Measurements from ENCODE around the gene PCDHGB2.
"Not testable (repeated sequence)": the region's sequence is repeated elsewhere in the genome, so short reads cannot be mapped to it uniquely, and the experiment has no call there.

The PCDHGB2 gene

GRCh38 chr5:141384471-141385267 is 24.9 kb downstream of the PCDHGB2 start:
- no peak for DNase-seq (ENCODE audit: low read depth in 2 of 3, low spot score in 1 of 3)

GRCh38 chr5:141387557-141388311 is 27.9 kb downstream of the PCDHGB2 start, which contains the start of gene PCDHGB4:
PCDHGB4 (plus strand) TSS chr5:141387698; CDS start chr5:141387885, 187 bp downstream.
- not testable (repeated sequence) for DNase-seq (ENCODE audit: low read depth in 2 of 3, low spot score in 1 of 3)

- no peak for DNase-seq (ENCODE audit: low read depth in 2 of 3, low spot score in 1 of 3)
Measured at GRCh38 chr5:141388661-141389060, 28.9 kb downstream of the PCDHGB2 start.

- no peak for DNase-seq (ENCODE audit: low read depth in 2 of 3, low spot score in 1 of 3)
Measured at GRCh38 chr5:141389153-141390042, 29.6 kb downstream of the PCDHGB2 start.

GRCh38 chr5:141392429-141393198 is 32.8 kb downstream of the PCDHGB2 start, which contains the start of gene PCDHGA8:
PCDHGA8 (plus strand) TSS chr5:141392633; CDS start chr5:141392814, 181 bp downstream.
- no peak for DNase-seq (ENCODE audit: low read depth in 2 of 3, low spot score in 1 of 3)

- no peak for DNase-seq (ENCODE audit: low read depth in 2 of 3, low spot score in 1 of 3)
Measured at GRCh38 chr5:141393267-141393666, 33.5 kb downstream of the PCDHGB2 start.

GRCh38 chr5:141394401-141395187 is 34.8 kb downstream of the PCDHGB2 start:
- not testable (repeated sequence) for DNase-seq (ENCODE audit: low read depth in 2 of 3, low spot score in 1 of 3)

GRCh38 chr5:141397756-141398551 is 38.2 kb downstream of the PCDHGB2 start, which contains the start of gene PCDHGB5:
PCDHGB5 (plus strand) TSS chr5:141397947; CDS start chr5:141398128, 181 bp downstream.
- DNase-seq (ENCODE audit: low read depth in 2 of 3, low spot score in 1 of 3) = not testable (repeated sequence)

GRCh38 chr5:141398608-141399007 is 38.8 kb downstream of the PCDHGB2 start:
- no peak for DNase-seq (ENCODE audit: low read depth in 2 of 3, low spot score in 1 of 3)

GRCh38 chr5:141399555-141400258 is 39.9 kb downstream of the PCDHGB2 start:
- no peak for DNase-seq (ENCODE audit: low read depth in 2 of 3, low spot score in 1 of 3)

- no peak for DNase-seq (ENCODE audit: low read depth in 2 of 3, low spot score in 1 of 3)
Measured at GRCh38 chr5:141402553-141403243, 42.9 kb downstream of the PCDHGB2 start, which contains the start of gene PCDHGA9. PCDHGA9 (plus strand) TSS chr5:141402778; CDS start chr5:141402953, 175 bp downstream.

- DNase-seq (ENCODE audit: low read depth in 2 of 3, low spot score in 1 of 3) = no peak
Measured at GRCh38 chr5:141403387-141403786, 43.6 kb downstream of the PCDHGB2 start.

GRCh38 chr5:141407790-141408505 is 48.2 kb downstream of the PCDHGB2 start, which contains the start of gene PCDHGB6:
PCDHGB6 (plus strand) TSS chr5:141408021; CDS start chr5:141408203, 182 bp downstream.
- peak in 1 of 3 donors; percentile 25 for DNase-seq (ENCODE audit: low read depth in 2 of 3, low spot score in 1 of 3)

- DNase-seq (ENCODE audit: low read depth in 2 of 3, low spot score in 1 of 3) = no peak
Measured at GRCh38 chr5:141409598-141410306, 50.0 kb downstream of the PCDHGB2 start.

GRCh38 chr5:141411575-141411974 is 51.8 kb downstream of the PCDHGB2 start:
- DNase-seq (ENCODE audit: low read depth in 2 of 3, low spot score in 1 of 3) = no peak

Measured in stimulated activated CD4-positive, alpha-beta T cell treated with anti-CD3 and anti-CD28 coated beads, Interleukin-12 subunit alpha, Interleukin-12 subunit beta, amount 100 ng/mL, for 48 hours (primary cell).